Measurements from ENCODE around the gene S100A9. TPM values are rescaled to one million over a fixed set of nuclear protein-coding genes. Genes with fewer than 3 reads are reported as not detected.

The S100A9 gene
- total and polyA plus RNA-seq, 2 of the 4 experiments (the other 2 are of a cell fraction), result not detected

DNA sequence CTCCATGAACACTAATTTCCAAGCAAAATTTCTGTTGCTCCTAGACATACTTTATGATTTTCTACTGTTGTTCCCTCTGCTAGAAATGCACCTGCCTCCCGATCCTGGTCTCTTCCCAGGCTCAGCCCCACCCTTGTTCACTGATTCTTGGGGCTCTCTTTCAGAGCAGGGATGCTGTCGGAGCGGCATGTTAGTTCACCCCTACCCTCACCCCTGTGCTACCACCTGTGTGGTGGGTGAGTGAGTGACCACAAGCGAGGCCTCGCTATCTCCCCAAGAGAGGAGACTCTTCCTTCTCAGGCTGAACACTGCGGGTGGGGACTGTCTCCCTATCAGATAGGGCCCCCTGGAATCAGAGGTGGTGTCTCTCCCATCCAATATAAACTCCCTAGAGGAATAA is 38.1 kb downstream of the S100A9 start:
- Histone ChIP-seq H3K4me2 (ENCODE audit: low read depth, low read length) (no peak overlapping the region), H3K79me1 (ENCODE audit: low read depth in 1 of 2, low read length in 2 of 2) (no peaks in the 10 kb centered on the region), H2AFZ (replicated peaks; ENCODE audit: low read length, poor library complexity) (no peak overlapping the region), H3K18ac (ENCODE audit: low read depth, low read length) (no peak overlapping the region), H3K9me1 (ENCODE audit: insufficient read depth, low read length) (no peaks in the 10 kb centered on the region), H3K27ac (ENCODE audit: insufficient read depth, low read length) (no peak overlapping the region), H4K20me1 (ENCODE audit: insufficient read depth, low read length) (no peaks in the 10 kb centered on the region), H3K23ac (ENCODE audit: low read depth, low read length) (no peak overlapping the region), H4K5ac (ENCODE audit: low read depth, low read length) (no peak overlapping the region), H2BK20ac (ENCODE audit: low read depth, low read length) (no peak overlapping the region), H3K36me3 (ENCODE audit: control insufficient read depth, insufficient read depth, low read length) (no peaks in the 10 kb centered on the region), H2BK5ac (ENCODE audit: low read depth, low read length, poor library complexity, severe bottlenecking) (no peak overlapping the region), H3K4me3 (ENCODE audit: insufficient read depth, low read depth, low read length) (no peak overlapping the region), H3K9ac (ENCODE audit: low read depth, low read length) (no peak overlapping the region), H2BK15ac (ENCODE audit: low read depth, low read length) (no peak overlapping the region), H3K56ac (ENCODE audit: extremely low read depth, insufficient read depth, low read length) (no peak overlapping the region), H4K91ac (ENCODE audit: insufficient read depth, low read depth, low read length) (no peak overlapping the region), H3K27me3 (ENCODE audit: control insufficient read depth, insufficient read depth, low read length) (peaks cover 3% of the 10 kb centered on the region; the same call in 1 of the 2 replicates), H2AK5ac (ENCODE audit: low read depth, low read length) (no peak overlapping the region), H3K4ac (ENCODE audit: low read depth, low read length) (no peak overlapping the region), H2BK120ac (ENCODE audit: low read depth, low read length) (no peak overlapping the region), H3K14ac (replicated peaks; ENCODE audit: low read depth, low read length) (no peak overlapping the region), H4K8ac (ENCODE audit: low read depth in 2 of 2, low read length in 2 of 2) (no peak overlapping the region), H2AK9ac (replicated peaks; ENCODE audit: low read depth, low read length, poor library complexity) (no peak overlapping the region), H3K4me1 (ENCODE audit: control insufficient read depth, insufficient read depth, low read length) (no peaks in the 10 kb centered on the region), H3K9me3 (ENCODE audit: control insufficient read depth, insufficient read depth, low read length) (no peaks in the 10 kb centered on the region)
- BruUV-seq (replicated peaks), result no TSS peak
- in situ Hi-C loops (cut with MboI; ENCODE audit: low sequenced_read_pairs), result no loop called here
- WGBS, 2 experiments (ENCODE audit: extremely low coverage in 2 of 2, insufficient read length in 1 of 2), result no CpG with 5 or more reads among the region's 6 CpGs
- dilution Hi-C loops (cut with HindIII; ENCODE audit: low sequenced_read_pairs, unreplicated experiment), result no loop called here
- intact Hi-C loops (cut with micrococcal nuclease), result no loop called here
- DNase-seq, result no peak
- POLR2A ChIA-PET (ENCODE audit: unreplicated experiment), result no interaction called here
- CTCF ChIA-PET, result no interaction called here
- no peak for TF ChIP-seq MXI1 (IDR thresholded peaks at IDR 0.05; ENCODE audit: borderline replicate concordance, low read depth, low read length)
- no peak for TF ChIP-seq MAZ (IDR thresholded peaks at IDR 0.05; ENCODE audit: borderline replicate concordance, low read depth, low read length)
- no peak for TF ChIP-seq SMC3 (IDR thresholded peaks at IDR 0.05; ENCODE audit: low read depth, low read length)
- no peak for TF ChIP-seq CEBPB (IDR thresholded peaks at IDR 0.05; ENCODE audit: low read depth, low read length)
- TF ChIP-seq RCOR1 (IDR thresholded peaks at IDR 0.05; ENCODE audit: insufficient replicate concordance, low read length), result no peak
- TF ChIP-seq BHLHE40 (IDR thresholded peaks at IDR 0.05; ENCODE audit: low read depth, low read length), result no peak
- no peak for TF ChIP-seq FOS (IDR thresholded peaks at IDR 0.05; ENCODE audit: low read depth, low read length)
- TF ChIP-seq, protein P1, sequence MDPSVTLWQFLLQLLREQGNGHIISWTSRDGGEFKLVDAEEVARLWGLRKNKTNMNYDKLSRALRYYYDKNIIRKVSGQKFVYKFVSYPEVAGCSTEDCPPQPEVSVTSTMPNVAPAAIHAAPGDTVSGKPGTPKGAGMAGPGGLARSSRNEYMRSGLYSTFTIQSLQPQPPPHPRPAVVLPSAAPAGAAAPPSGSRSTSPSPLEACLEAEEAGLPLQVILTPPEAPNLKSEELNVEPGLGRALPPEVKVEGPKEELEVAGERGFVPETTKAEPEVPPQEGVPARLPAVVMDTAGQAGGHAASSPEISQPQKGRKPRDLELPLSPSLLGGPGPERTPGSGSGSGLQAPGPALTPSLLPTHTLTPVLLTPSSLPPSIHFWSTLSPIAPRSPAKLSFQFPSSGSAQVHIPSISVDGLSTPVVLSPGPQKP (IDR thresholded peaks at IDR 0.05; ENCODE audit: borderline replicate concordance, low read depth, low read length), result no peak
- no peak for TF ChIP-seq CHD1 (IDR thresholded peaks at IDR 0.05; ENCODE audit: low read depth, low read length)
- TF ChIP-seq POLR2A (IDR thresholded peaks at IDR 0.05; ENCODE audit: low read depth, low read length), result no peak
- TF ChIP-seq, protein P2, sequence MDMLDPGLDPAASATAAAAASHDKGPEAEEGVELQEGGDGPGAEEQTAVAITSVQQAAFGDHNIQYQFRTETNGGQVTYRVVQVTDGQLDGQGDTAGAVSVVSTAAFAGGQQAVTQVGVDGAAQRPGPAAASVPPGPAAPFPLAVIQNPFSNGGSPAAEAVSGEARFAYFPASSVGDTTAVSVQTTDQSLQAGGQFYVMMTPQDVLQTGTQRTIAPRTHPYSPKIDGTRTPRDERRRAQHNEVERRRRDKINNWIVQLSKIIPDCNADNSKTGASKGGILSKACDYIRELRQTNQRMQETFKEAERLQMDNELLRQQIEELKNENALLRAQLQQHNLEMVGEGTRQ (IDR thresholded peaks at IDR 0.05; ENCODE audit: low read depth, low read length), result no peak
- TF ChIP-seq MAFK (IDR thresholded peaks at IDR 0.05; ENCODE audit: low read depth, low read length), result no peak
- no peak for ATAC-seq (ENCODE audit: low read depth)
